H1 (cell line): ENCODE results near the gene TRPC1. TPM values are rescaled to one million over a fixed set of nuclear protein-coding genes. Genes with fewer than 3 reads are reported as not detected.

Experiments used
- SAP30 ChIP-seq: fragments of 300-600 bp; sonication (generic); IDR thresholded peaks from 2 replicates; pipeline ENCODE4 v1.7.1; 2012; ENCODE audit warnings: low read length, moderate library complexity, mild to moderate bottlenecking, inconsistent platforms; ENCODE audit not compliant: insufficient read depth, insufficient replicate concordance
- polyA plus RNA-seq, 7 experiments: library from polyadenylated mRNA; depleted of rRNA in 3 of 7; stranded (reverse) in 5 of 7; unstranded in 2 of 7; fragments of >200 nt in 5 of 7; fragments of 200-250 nt in 2 of 7; gene quantifications; 1 replicate in 5 of 7; 2 replicates in 1 of 7; 4 replicates in 1 of 7; pipeline versions ENCODE4 v1.2.1 to v1.2.3, GENCODE V29; 2011 to 2013; ENCODE audit warnings: missing spikeins in 2 of 7, mixed read lengths in 2 of 7
- total RNA-seq: library from RNA; stranded (reverse); fragmentation: NEBNext Ultra II Directional; extraction: Animal tissue kit (Norgen Biotek cat#: 25700); gene quantifications from 2 replicates; pipeline ENCODE4 v1.2.1, GENCODE V29; 2021

The TRPC1 gene
- total and polyA plus RNA-seq, 2 of the 8 experiments (the other 6 are each of a cell fraction or from before 2014, with no cell fraction given), result 22.6 to 23.1 TPM

DNA sequence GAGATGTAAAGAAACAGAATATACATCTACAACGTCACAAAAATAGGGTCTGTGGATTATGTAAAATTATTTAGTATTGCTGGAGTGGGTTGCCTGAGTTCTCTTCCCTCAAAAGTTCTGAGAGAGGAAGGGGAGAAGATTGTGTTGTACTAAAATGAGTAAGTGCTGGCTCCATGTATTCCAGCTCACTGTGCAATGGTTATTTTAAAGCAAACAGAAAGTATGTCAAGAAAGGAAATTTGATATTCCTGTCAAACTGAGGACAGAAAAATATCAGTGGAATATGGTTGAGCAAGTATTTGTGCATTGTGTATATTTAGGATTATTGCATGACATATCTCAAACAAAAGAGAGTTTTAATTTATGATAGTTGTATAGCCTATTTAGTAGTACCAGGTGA is 2.2 kb downstream of the TRPC1 start (continued):
- no peak for TF ChIP-seq SAP30
- TF ChIP-seq, all 59 proteins: peak for 0
